Right lobe of liver (tissue), 6 donors: ENCODE results near the gene ZC3H12D. TPM values are rescaled to one million over a fixed set of nuclear protein-coding genes. Genes with fewer than 3 reads are reported as not detected.
A peak's percentile ranks its signal among the peaks of the same experiment; 100 is the strongest.

ENCODE experiments used
- ATAC-seq, 4 donors: fragments of 200-7000 bp; cut with Tn5 transposase; one replicate each; pipeline ENCODE4 v1.9.1; 2020; ENCODE audit warnings: mild to moderate bottlenecking in 4 of 4, moderate library complexity in 4 of 4
- DNase-seq, 3 donors: peaks; one replicate each; pipeline ENCODE4 v3.0.0-alpha.2; 2020
- H3K27ac ChIP-seq, 3 donors: fragments of 200-600 bp; one replicate each; pipeline ENCODE4 v1.8.0; 2022
- H3K27me3 ChIP-seq, 2 donors: fragments of 200-600 bp; one replicate each; pipeline ENCODE4 v1.8.0; 2022
- H3K36me3 ChIP-seq, 4 donors: fragments of 200-600 bp; sonication (generic) in 1 of 4; one replicate each; pipeline versions ENCODE4 v1.5.1 to v1.8.0; 2017 to 2022; ENCODE audit warnings: control low read depth in 1 of 4
- H3K4me1 ChIP-seq, 4 donors: fragments of 200-600 bp; sonication (generic) in 1 of 4; one replicate each; pipeline versions ENCODE4 v1.5.1 to v1.8.0; 2017 to 2022; ENCODE audit warnings: control low read depth in 1 of 4
- H3K4me3 ChIP-seq, 3 donors: fragments of 200-600 bp; one replicate each; pipeline ENCODE4 v1.8.0; 2022
- H3K9me3 ChIP-seq, 4 donors: fragments of 200-600 bp; sonication (generic) in 1 of 4; one replicate each; pipeline versions ENCODE4 v1.5.1 to v1.8.0; 2017 to 2022; ENCODE audit warnings: control low read depth in 1 of 4
- POLR2A ChIP-seq: fragments of 450-650 bp; IDR thresholded peaks from one replicate; pipeline ENCODE4 v1.6.1; 2017; ENCODE audit warnings: antibody characterized with exemption, mild to moderate bottlenecking
- WGBS: methylation state at CpG from one replicate; pipeline ENCODE4 v1.1.6; 2018; ENCODE audit warnings: low coverage, low lambda C conversion rate; ENCODE audit not compliant: insufficient coverage; ENCODE audit errors: missing lambda C conversion rate; 5-methylcytosine and 5-hydroxymethylcytosine counted together
- intact Hi-C, 2 donors: fragments of 100-400 bp; cut with DNase I; formaldehyde crosslinking; loops; one replicate each; pipeline versions ENCODE4 v1.11.2 to v1.14.1; 2022
- total RNA-seq, 6 experiments: library from RNA; depleted of rRNA in 2 of 6; stranded (reverse); fragments of >200 nt in 2 of 6; fragmentation: NEBNext Ultra II Directional in 3 of 6; extraction: Animal tissue kit (Norgen Biotek cat#: 25700) in 3 of 6; gene quantifications; one replicate each; pipeline versions ENCODE4 v1.1.0 to v1.2.4, GENCODE V29; 2016 to 2023
- TF ChIP-seq, protein P1 (sequence below), 4 donors: fragments of 200-600 bp in 3 of 4; fragments of 450-650 bp in 1 of 4; IDR thresholded peaks; one replicate each; pipeline versions ENCODE4 v1.5.1 to v1.8.0; 2016 to 2022; ENCODE audit warnings: antibody characterized with exemption in 4 of 4, mild to moderate bottlenecking in 2 of 4
- donor health status: DM: no; HTN: yes; CAD: no.
- donor health status: DM: no; HTN: no; CAD: no.
- donor health status: DM: no; HTN: no; CAD: no.
- donor health status: DM: no; HTN: yes; CAD: no.
- donor health status: DM: no; HTN: yes; CAD: no.

The ZC3H12D gene
- total RNA-seq, 6 experiments from 2014 or later = 0.49 to 1.4 (median 0.90) TPM

DNA sequence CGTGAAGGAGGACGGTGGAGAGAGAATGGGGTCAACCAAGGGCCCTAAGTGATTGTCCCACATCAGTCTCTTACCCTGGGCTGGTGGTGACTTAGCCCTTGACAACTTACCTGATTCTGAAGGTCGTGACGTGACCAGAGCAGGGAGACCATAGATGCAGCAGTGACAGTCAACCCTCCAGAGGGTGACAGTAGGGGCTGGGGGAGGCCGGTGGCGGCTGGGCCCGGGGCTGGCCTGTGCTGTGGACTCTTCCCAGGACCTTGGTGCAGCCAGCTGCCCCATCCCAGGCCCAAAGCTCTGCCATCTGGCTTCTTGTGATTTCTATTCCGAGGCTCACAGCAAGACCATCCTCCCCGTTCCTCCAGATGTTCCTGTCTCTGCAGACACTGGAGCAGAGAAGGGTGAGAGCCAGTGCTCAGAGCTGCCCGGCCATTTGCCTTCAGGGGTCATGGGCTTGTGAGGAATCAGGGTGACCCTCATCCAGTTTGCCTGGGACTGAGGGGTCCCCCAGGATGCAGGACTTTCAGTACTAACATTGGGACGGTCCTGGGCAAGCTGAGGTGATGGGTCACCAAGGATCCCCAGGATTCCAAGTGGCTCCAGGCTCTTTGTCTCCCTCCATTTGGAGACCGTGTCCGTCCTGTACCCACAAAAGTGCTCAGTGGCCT is 48.8 kb downstream of the ZC3H12D start:
- WGBS = 86% methylated on average over 8 of the region's 13 CpGs
- TF ChIP-seq, protein P1, sequence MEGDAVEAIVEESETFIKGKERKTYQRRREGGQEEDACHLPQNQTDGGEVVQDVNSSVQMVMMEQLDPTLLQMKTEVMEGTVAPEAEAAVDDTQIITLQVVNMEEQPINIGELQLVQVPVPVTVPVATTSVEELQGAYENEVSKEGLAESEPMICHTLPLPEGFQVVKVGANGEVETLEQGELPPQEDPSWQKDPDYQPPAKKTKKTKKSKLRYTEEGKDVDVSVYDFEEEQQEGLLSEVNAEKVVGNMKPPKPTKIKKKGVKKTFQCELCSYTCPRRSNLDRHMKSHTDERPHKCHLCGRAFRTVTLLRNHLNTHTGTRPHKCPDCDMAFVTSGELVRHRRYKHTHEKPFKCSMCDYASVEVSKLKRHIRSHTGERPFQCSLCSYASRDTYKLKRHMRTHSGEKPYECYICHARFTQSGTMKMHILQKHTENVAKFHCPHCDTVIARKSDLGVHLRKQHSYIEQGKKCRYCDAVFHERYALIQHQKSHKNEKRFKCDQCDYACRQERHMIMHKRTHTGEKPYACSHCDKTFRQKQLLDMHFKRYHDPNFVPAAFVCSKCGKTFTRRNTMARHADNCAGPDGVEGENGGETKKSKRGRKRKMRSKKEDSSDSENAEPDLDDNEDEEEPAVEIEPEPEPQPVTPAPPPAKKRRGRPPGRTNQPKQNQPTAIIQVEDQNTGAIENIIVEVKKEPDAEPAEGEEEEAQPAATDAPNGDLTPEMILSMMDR (IDR thresholded peaks at IDR 0.05) = no peak
- no peak for TF ChIP-seq POLR2A
- Histone ChIP-seq H3K4me3 (no peak overlapping the region), H3K27me3 (no peaks in the 10 kb centered on the region), H3K9me3 (no peaks in the 10 kb centered on the region), H3K4me1 (no peaks in the 10 kb centered on the region), H3K27ac (no peak overlapping the region), H3K36me3 (no peaks in the 10 kb centered on the region)
- intact Hi-C loops = loop anchor here (10.0 kb wide), 2 partner anchors 351 to 411 kb away; no protein-coding TSS in a partner anchor
- DNase-seq (no peak), ATAC-seq (no peak)

DNA sequence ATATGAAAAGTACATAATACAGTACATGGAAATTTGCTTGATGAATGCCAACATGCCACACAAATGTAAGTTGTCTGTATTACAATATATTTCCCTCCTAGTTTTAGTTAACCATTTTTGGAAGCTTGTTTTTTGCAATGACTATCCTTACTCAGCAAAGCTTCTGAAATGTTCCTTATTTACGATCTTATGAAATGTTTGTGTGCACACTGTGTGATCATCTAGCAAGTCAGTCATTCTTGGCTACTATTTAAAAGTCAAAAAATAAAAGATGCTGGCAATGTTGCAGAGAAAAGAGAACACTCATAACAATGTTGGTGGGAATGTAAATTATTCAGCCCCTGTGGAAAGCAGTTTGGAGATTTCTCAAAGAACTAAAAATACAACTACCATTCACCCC is 50.9 kb downstream of the ZC3H12D start:
- Histone ChIP-seq H3K9me3 (no peaks in the 10 kb centered on the region), H3K4me3 (no peak overlapping the region), H3K27ac (no peak overlapping the region), H3K27me3 (no peaks in the 10 kb centered on the region), H3K36me3 (no peaks in the 10 kb centered on the region), H3K4me1 (no peaks in the 10 kb centered on the region)
- DNase-seq (no peak), ATAC-seq (no peak)
- TF ChIP-seq POLR2A = no peak
- TF ChIP-seq, protein P1 (IDR thresholded peaks at IDR 0.05) = no peak
- intact Hi-C loops = loop anchor here (10.0 kb wide), 2 partner anchors 349 to 409 kb away; no protein-coding TSS in a partner anchor
- WGBS = 7% methylated on average over 1 of the region's 1 CpG

DNA sequence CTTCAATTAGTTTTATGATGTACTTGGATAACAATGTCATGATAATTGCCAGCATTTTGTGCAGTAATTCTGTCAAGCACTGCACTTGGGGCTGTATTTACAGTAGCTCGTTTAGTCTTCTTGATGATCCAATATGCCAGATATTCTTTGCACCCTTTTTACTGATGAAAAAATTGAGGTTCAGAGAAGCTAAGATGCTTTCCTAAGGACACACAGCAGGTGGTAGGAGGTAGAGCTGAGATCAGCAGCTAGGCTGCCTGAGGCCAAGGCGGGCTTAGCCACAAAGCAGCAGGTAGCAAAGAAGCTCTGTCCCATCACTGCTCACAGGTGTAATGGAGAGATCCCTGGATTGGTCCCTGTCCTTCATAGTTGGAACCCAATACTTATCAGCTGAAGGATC is 51.4 kb downstream of the ZC3H12D start:
- H3K27me3 ChIP-seq = no peaks in the 10 kb centered on the region
- 43% methylated on average over 2 of the region's 2 CpGs for WGBS
- no peak for TF ChIP-seq POLR2A
- TF ChIP-seq, protein P1 (IDR thresholded peaks at IDR 0.05) = no peak
- no peak overlapping the region for H3K27ac ChIP-seq
- intact Hi-C loops = loop anchor here (10.0 kb wide), 2 partner anchors 349 to 409 kb away; no protein-coding TSS in a partner anchor
- H3K9me3 ChIP-seq = no peaks in the 10 kb centered on the region
- no peak for DNase-seq
- no peak for ATAC-seq
- no peaks in the 10 kb centered on the region for H3K36me3 ChIP-seq
- H3K4me3 ChIP-seq = no peak overlapping the region
- H3K4me1 ChIP-seq = no peaks in the 10 kb centered on the region

DNA sequence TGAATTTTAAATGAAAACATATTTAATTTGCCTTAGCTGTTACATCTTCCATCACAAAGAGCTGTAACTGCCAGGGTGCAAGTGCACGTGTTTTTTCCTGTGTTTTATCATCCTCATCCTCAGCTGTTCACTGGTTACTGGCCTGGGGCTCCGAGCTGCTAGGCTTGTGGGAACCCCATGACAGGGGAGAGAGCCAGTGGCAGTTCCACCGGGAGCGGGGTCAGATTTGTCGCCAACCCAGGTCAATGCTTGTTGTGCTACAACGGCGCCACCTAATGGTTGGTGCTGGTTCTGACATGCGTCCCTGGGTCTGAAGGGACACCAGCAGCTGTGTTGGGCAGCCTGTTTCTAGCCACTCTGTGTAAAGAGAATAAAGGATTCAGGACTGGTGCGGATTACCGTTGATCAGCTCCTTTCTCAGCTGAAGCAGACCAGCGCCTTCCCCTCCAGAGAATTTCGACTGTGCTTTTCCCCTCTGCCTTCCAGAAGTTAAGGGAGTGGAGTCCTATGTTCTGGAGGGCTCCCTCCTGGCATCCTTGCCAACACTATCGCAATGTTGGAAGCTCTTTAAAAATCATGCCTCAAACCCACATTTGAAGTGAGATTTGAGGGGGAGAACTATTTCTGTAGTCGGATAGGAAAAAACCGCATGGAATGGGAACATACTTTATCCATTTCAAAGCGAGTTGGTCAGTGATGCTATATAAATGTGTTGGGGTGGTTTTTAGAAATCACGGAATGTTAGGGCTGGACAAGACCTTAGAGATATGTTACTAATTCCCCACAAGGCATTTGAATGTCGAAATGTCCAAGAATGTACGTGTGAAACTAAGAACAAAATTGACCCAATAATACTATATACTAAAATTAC is 52.7 kb downstream of the ZC3H12D start:
- H3K4me3 ChIP-seq = no peak overlapping the region
- H3K27me3 ChIP-seq = no peaks in the 10 kb centered on the region
- intact Hi-C loops = loop anchor here (10.0 kb wide), 2 partner anchors 347 to 407 kb away; no protein-coding TSS in a partner anchor
- no peak overlapping the region for H3K27ac ChIP-seq
- peak; percentile 97 to 99 (median 98) for ATAC-seq
- TF ChIP-seq, protein P1 (IDR thresholded peaks at IDR 0.05) = peak; percentile 94 to 97 (median 96)
- TF ChIP-seq POLR2A = no peak
- WGBS = 22% methylated on average over 18 of the region's 19 CpGs
- no peaks in the 10 kb centered on the region for H3K9me3 ChIP-seq
- H3K36me3 ChIP-seq = no peaks in the 10 kb centered on the region
- H3K4me1 ChIP-seq = no peaks in the 10 kb centered on the region
- peak; percentile 87 to 90 (median 87) for DNase-seq
